GM12891 (cell line): ENCODE measurements around the gene TTC23.

Source experiments
- PAX5 ChIP-seq: IDR thresholded peaks from 2 replicates; pipeline ENCODE4 v1.6.1; 2011; ENCODE audit warnings: low read length, moderate library complexity, mild to moderate bottlenecking; ENCODE audit not compliant: insufficient read depth, severe bottlenecking
- POLR2A ChIP-seq: IDR thresholded peaks from 2 replicates; pipeline ENCODE4 v1.6.1; 2011; ENCODE audit warnings: low read depth, low read length, control low read depth
- POLR2AphosphoS5 ChIP-seq: IDR thresholded peaks from 2 replicates; pipeline ENCODE4 v1.6.1; 2011; ENCODE audit warnings: low read depth, low read length, control low read depth
- POU2F2 ChIP-seq: IDR thresholded peaks from 2 replicates; pipeline ENCODE4 v1.6.1; 2011; ENCODE audit warnings: low read depth, mild to moderate bottlenecking, control low read depth, low read length, moderate library complexity
- SPI1 ChIP-seq: IDR thresholded peaks from 2 replicates; pipeline ENCODE4 v1.6.1; 2011; ENCODE audit warnings: low read depth, low read length, control low read depth
- TAF1 ChIP-seq: IDR thresholded peaks from 2 replicates; pipeline ENCODE4 v1.6.1; 2011; ENCODE audit warnings: low read depth, low read length, control low read depth

DNA sequence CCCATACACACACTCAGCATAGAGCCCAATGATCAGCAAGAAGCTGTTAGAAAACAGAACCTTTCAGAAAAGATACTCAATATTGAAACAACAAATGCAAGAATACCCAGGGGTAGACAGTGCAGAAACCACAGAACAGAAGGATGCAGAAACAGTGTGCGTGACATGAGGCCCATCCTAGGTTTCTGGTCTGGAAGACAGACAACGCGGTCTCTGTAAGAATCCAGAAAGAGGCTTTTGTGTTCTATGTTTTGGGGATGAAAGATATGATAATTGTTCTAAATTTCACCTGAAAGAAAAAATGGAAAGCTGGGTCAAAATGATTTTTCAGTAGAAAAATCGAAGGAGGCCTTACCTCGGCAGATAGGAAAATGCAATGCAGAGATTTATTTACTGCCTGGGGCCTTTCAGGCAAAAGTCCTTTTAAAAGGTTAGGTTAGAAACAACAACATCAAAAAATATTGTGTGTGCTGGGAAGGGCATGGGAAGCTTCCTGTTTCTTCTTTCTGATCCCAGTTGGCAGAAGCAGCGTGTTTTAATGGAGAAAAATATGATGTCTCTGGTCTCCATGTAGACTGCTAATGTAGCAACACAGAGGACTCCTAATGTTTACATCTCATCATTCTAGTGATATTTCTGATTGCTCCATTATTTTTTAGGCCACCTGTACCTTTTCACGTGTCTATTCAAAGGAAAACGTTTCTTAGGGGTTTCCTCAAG, 127.5 kb downstream of the TTC23 start:
- TF ChIP-seq POLR2A (no peak), TAF1 (no peak), POLR2AphosphoS5 (no peak), PAX5 (no peak), POU2F2 (no peak), SPI1 (no peak)
